ENCODE measurements around the gene LRP6.
"Not testable (repeated sequence)": the region's sequence is repeated elsewhere in the genome, so short reads cannot be mapped to it uniquely, and the experiment has no call there.

Gene LRP6

DNA sequence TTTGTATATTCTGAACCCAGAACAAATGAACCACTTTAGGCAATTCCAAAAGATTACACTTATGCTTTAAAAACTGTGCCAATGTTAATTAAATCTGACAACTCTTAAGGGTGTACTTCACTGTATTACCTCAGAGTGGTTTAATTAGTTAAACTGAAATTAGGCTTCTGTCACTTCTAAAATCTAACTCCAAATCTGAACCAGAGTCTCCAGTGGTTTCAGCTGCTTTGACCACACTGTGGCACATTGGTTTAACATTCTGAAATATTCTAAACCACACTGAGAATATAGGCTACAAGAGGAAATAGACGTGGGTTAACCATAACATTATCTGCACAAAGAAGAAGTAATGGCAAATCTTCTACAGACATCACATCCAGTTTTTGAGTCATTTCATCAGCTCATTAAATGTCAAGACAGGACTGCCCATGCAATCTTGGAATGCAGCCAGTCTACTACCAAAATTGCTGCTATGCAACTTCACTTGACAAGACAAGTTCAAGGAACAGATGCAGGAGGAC is 94.8 kb downstream of the LRP6 start:
- DNase-seq, result no peak

DNA sequence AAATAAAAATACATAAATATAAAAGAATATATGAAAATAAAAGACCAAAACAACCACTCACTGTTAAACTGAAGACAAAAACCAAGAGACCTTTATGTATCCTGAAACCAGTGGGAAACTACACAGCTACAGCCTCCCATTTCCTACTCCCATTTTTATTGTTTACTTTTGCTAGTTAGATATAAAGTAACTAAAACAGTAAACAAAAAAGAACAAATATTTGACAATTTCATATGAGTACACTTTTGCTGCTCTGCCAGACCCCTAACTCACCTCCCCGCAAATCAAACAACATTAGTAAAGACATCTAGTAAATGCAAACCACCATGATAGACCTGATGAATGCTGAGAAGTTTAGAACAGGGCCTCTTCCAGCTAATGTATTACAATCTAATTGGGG is 99.0 kb downstream of the LRP6 start:
- DNase-seq, result no peak

DNA sequence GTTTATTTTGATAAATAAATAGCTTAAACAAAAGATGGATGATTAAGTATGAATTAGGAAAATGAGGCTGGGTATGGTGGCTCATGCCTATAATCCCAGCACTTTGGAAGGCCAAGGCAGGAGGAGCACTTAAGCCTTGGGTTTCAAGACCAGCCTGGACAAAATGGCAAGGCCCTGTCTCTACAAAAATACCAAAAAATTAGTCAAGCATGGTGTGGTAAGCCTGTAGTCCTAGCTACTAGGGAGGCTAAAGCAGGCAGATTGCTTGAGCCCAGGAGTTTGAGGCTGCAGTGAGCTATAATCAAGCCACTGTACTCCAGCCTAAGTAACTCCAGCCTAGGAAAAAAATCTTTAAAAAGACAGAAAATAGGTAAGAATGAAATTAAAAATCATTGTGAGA is 100.1 kb downstream of the LRP6 start:
- DNase-seq, result no peak

DNA sequence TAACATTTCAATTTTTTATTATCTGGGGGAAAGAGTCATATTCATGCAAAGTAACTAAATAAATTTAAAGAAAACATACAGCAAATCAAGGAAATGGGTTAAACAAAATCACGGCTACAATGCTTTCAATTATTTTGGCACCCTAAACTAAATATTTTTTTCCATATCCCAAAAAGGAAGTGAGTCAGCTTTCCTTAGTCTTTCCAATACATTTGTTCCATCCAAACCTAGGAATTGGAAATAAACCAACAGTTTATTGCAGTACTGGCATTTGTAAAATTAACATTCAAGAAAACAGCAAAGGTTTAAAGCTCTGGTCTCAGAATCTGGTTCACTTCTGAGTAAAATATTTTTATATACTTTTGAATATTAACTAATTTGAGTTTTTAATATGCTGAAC is 106.9 kb downstream of the LRP6 start:
- no peak for DNase-seq

GRCh38 chr12:12158858-12159257 is 108.0 kb downstream of the LRP6 start:
- no peak for DNase-seq

- DNase-seq, result no peak
These were observed 109.4 kb downstream of the LRP6 start for GRCh38 chr12:12157424-12157823.

GRCh38 chr12:12156828-12157227 is 110.0 kb downstream of the LRP6 start:
- no peak for DNase-seq

GRCh38 chr12:12156116-12156515 is 110.7 kb downstream of the LRP6 start:
- DNase-seq, result no peak

DNA sequence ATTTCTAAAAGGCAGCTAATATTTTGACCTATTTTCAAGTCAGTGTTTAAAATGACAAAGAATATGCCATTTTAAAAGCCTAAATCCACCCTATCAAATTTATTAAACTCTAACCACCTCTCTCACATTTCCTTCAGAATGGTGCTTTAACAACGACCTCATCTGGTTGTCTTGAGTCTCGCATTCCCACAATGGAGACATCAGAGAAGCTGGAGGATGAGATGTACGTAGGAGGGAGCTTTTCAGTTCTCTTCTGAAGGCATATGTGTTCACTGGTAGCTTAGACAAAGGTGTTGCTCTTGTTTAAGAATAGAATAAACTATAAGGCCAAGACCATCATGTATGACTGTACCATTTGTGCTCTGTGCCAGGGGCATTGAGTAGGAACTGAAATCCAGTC is 113.2 kb downstream of the LRP6 start:
- no peak for DNase-seq

- no peak for DNase-seq
These were observed 119.7 kb downstream of the LRP6 start for GRCh38 chr12:12147111-12147510.

DNA sequence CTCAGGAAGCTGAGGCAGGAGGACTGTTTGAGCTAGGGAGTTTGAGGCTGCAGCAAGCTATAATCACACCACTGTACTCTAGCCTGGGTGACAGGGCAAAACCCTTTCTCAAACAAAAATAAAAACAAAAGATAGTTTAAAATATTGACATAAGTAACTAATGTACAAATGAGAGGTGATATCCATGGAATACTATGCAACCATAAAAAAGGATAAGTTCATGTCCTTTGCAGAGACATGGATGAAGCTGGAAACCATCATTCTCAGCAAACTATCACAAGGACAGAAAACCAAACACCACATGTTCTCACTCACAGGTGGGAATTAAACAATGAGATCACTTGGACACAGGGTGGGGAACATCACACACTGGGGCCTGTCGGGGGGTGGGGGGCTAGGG is 122.3 kb downstream of the LRP6 start:
- not testable (repeated sequence) for DNase-seq

- DNase-seq, result no peak
These were observed 125.8 kb downstream of the LRP6 start for GRCh38 chr12:12141000-12141399.

DNA sequence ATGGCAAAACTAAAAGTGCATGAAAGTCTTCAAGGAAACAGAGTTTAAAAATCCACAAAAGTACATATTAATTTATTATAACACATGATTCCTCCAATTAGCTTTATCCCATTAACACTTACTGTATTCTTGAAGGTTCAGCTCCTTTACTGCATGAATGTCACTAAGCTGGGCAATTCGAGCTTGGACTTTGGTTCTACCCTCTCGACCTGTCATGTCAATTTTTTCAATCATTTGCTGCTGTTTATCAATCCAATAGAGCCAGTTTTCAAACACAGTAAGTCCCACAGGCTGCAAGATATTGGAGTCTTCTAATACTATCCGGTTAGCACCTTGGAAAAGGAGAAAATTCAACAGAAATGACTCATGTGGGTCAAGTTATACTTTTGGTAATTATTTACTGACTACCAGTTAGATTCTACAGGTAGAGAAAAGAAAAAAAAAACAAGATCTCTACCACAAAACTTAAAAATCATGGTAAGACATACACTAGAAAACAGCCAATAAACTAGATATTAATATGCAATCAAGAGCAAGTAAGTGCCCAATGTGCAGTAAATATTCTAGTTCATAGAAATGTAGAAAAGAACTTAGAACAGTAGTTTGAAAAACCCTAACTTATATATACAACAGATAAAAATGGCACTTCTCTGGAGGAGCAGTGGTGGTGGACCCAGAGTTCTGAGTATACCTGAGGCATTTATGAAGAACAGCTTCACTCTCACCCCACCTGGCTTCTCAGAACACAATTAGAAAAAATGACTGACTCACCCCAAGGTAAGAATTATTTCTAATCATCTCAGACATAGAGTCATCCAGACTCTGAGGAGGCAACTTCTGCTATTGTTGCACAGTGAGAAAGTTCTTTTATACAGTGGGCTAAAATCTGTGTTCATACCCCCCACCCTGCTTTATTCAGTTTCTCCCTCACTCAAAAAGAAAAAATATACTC is 128.4 kb downstream of the LRP6 start:
- no peak for DNase-seq

GRCh38 chr12:12133785-12134184 is 133.1 kb downstream of the LRP6 start:
- DNase-seq, result no peak

DNA sequence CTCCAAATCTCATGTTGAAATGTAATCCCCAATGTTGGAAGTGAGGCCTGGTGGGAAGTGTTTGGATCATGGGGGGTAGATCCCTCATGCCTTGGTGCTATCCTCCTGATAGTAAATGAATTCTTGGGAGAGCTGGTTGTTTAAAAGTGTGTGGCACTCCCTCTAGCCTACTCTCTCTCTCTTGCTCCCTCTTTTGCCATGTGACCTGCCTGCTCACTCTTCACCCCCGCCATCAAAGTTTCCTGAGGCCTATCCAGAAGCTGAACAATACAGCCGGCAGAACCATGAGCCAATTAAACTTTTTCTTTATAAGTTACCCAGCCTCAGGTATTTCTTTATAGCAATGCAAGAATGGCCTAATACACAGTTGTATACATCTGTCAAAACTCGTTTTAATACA is 133.6 kb downstream of the LRP6 start:
- DNase-seq, result no peak

DNA sequence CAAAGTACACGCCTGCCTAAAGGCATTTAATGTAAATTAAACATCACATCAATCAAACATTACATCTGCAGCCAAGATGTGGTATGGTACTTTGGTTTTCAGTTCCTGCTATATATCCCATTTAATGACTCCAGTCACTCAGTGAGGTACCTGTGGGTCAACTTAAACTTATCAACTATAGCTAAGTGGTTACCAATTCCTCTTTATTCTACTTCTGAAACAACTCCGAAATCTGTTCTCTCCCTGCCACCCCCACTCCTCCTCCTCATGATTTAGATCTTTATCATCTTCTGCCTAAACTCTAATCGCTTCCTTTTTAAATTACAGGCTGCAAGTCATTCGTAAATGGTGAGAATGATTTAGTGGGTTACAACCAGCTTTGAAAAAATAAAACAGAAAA is 138.2 kb downstream of the LRP6 start:
- DNase-seq, result no peak

GRCh38 chr12:12127304-12127703 is 139.5 kb downstream of the LRP6 start:
- no peak for DNase-seq

- DNase-seq, result no peak
These were observed 140.3 kb downstream of the LRP6 start for GRCh38 chr12:12126551-12126950.

DNA sequence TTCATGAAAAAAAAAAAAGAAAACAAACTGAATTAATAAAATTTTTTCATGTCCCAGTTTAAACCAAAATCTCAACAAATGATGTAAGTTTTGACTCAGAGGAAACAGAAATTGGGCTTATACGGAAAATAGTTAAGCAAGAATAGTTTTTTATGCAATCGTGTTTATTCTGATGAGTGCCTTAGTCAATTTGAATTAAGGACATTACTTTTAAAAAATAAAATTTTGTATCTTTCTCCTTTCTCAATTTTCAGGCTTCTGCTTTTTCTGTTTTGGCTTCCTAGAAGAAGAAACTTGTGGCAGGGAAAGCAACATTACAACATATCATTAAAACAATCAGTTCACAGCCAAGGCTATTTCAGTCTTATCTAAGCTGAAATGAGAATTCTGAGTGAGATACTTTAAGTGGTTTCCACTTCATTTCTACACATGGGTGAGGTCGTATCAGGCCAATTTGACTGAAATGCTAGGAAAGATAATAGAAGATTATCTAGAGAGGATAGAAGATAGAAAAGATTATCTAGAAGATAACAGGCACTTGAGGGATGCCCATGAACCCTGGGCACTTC is 143.7 kb downstream of the LRP6 start:
- DNase-seq, result no peak

DNA sequence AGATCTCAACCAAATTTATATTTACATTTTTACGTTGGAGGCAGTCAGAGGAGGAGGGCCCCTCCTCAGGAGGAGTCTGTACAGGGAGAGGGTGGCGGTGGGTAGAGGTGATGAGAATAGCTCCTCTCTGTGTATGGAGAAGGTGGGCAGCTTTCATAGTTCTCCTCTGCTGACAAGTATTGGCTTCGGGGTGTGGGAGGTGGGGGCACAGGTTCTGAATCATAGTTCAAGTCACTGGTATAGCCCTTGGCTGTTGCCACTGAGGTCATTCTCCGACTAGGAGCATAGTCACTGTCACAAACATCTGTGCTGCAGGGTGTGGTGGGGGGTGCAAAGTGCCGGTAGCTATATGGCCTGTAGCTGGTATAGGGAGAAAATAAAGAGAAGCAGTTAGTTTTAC is 145.8 kb downstream of the LRP6 start:
- DNase-seq, result no peak

DNA sequence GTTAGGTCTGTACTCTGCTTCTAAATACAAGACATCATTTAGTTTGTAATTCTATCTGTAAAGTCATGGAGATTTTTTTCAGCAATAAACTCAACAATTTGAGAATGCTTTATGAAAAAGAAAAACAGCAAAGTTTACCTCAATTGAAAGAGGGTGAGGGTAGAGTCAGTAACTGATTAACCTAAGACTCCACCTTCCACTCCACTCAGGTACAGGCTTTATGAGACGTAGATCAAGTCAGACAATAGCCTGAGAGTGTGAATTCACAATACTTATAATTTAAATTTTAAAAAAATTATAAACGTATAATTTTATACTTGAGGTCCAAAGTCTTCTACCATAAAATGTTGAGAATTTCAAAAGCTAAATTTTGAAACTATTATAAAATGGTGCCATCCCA is 150.2 kb downstream of the LRP6 start:
- DNase-seq, result no peak

- no peak for DNase-seq
These were observed 151.3 kb downstream of the LRP6 start for GRCh38 chr12:12115514-12115913.

DNA sequence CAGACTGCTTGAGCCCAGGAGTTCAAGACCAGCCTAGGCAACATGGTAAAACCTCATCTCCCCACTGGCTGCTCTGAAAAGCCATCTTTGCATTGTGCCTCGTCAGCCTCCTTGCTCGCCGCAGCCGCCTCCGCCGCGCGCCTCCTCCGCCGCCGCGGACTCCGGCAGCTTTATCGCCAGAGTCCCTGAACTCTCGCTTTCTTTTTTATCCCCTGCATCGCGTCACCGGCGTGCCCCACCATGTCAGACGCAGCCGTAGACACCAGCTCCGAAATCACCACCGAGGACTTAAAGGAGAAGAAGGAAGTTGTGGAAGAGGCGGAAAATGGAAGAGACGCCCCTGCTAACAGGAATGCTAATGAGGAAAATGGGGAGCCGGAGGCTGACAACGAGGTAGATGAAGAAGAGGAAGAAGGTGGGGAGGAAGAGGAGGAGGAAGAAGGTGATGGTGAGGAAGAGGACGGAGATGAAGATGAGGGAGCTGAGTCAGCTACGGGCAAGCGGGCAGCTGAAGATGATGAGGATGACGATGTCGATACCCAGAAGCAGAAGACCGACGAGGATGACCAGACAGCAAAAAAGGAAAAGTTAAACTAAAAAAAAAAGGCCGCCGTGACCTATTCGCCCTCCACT is 155.8 kb downstream of the LRP6 start:
- not testable (repeated sequence) for DNase-seq
